GM19025 (cell line): ENCODE measurements around the gene TMEM248.
"Not testable (repeated sequence)": the region's sequence is repeated elsewhere in the genome, so short reads cannot be mapped to it uniquely, and the experiment has no call there.

Experiments used
- ATAC-seq: cut with Tn5 transposase; IDR thresholded peaks from one replicate; pipeline ENCODE4 v1.9.1; 2021; ENCODE audit warnings: mild to moderate bottlenecking, low read depth, moderate library complexity; ENCODE audit not compliant: unreplicated experiment

Gene TMEM248

GRCh38 chr7:66946545-66946944, 25.5 kb downstream of the TMEM248 start:
- ATAC-seq: no peak

DNA sequence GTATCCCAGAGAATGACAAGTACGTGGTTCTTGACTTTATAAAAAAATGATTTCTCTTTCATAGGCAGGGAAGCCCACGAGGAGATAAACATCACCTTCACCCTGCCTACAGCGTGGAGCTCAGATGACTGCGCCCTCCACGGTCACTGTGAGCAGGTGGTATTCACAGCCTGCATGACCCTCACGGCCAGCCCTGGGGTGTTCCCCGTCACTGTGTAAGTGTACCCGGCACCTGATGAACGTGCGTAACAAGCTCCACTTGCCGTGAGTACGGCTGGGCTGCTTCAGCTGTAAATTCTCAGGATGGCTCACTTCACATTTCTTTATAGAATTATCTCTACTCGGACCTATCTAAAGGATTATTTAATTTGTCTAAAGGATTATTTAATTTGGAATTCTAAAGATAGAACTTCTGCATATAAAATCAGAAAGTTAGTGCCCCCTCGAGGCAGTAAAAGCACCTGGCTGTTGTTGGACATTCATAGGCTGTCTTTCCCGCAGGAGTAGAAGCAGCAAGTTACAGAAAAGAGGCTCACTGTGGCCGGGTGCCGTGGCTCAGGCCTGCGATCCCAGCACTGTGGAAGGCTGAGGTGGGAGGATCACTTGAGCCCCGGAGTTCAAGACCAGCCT, 27.6 kb downstream of the TMEM248 start:
- no peak for ATAC-seq

DNA sequence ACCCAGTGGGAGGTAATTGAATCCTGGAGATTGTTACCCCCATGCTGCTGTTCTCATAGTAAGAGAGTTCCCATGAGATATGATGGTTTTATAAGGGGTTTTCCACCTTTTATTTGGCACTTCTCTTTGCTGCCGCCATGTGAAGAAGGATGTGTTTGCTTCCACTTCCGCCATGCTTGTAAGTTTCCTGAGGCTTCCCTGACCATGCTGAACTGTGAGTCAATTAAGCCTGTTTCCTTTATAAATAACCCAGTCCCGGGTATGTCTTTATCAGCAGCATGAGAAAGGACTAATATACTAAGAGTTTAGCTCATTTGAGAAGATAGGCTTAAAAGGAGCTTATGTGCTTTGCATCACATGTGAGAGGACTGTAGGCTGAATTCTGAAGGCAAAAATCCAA, 29.3 kb downstream of the TMEM248 start:
- no peak for ATAC-seq

GRCh38 chr7:66950763-66951162, 29.7 kb downstream of the TMEM248 start:
- no peak for ATAC-seq

- no peak for ATAC-seq
These were observed 31.5 kb downstream of the TMEM248 start for GRCh38 chr7:66952343-66953043.

GRCh38 chr7:66953044-66953427, 32.0 kb downstream of the TMEM248 start:
- no peak for ATAC-seq

GRCh38 chr7:66957595-66958290, 36.7 kb downstream of the TMEM248 start:
- ATAC-seq: no peak

- no peak for ATAC-seq
These were observed 37.7 kb downstream of the TMEM248 start for GRCh38 chr7:66958538-66959350.

GRCh38 chr7:66960192-66960591, 39.2 kb downstream of the TMEM248 start:
- no peak for ATAC-seq

- ATAC-seq: no peak
These were observed 40.1 kb downstream of the TMEM248 start for GRCh38 chr7:66961096-66961495.

DNA sequence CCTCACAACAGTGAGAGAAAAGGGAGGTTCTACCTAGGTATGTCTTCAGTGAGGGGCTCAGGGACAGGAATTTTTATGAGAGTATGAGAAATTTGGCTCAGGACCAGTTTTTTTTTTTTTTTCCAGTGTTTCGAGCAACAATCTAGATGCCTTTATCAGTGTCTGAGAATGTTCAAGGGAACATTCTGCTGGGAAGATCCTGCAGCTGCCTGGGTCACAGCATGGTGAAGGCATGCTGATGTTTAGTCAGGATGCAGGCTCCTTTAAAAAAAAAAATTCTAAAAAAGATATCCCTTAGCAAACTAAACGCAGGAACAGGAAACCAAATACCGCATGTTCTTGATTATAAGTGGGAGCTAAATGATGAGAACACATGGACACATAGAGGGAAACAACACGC, 43.4 kb downstream of the TMEM248 start:
- no peak for ATAC-seq

DNA sequence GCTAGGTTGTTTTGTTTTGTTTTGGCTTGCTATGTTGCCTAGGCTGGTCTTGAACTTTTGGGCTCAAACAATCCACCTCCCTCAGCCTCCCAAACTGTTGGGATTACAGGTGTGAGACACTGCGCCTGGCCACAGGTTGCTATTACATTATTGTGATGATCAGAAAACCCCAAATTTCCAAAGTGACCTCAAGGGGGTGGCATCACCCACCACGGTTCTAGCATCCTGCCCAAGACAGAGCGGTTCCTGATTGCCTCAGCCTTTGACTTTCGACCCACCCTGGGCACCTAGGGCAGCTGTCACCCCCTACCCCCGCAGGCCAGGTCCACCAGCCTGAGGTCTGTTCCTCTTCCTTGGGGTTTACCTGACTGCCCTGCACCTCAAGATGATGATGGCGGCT, 46.0 kb downstream of the TMEM248 start:
- ATAC-seq: no peak

- not testable (repeated sequence) for ATAC-seq
These were observed 48.0 kb downstream of the TMEM248 start for GRCh38 chr7:66969001-66969400.

DNA sequence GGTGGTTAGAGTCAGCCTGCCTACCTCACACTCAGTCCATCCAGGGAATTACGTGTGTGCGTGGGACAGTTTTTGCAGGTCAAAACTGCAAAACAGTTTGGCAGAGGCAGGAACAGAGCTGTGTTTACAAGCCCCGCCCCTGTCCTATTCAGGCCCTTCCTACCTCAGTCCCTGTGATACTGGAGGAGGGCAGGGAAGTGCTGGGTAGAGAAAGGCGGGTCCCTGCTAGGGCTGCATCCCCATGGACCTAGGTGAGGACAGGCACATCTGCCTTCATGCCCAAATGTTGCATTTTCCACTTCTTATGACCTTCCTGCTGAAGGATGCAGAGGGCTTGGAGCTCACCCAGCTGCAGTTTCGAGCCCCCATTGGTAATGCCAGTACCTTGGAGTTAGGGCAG, 49.3 kb downstream of the TMEM248 start:
- ATAC-seq: no peak

- no peak for ATAC-seq
These were observed 54.1 kb downstream of the TMEM248 start for GRCh38 chr7:66974986-66975590.

GRCh38 chr7:66978312-66978711, 57.3 kb downstream of the TMEM248 start:
- not testable (repeated sequence) for ATAC-seq

DNA sequence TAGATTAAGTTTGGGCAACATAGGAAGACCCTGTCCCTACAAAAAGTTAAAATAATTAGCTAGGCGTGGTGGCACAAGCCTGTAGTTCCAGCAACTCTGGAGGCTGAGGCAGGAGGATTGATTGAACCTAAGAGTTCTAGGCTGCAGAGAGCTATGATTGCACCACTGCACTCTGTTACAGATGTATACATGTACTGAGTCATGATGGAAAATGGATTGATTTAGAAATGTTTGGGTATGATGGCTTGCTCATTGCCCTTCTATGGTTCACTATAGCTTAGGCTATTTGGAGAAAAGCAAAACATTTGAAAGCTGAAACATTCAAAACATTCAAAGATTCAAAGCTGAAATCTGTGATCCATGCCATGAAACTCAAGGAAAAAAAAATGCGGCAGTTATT, 58.0 kb downstream of the TMEM248 start:
- not testable (repeated sequence) for ATAC-seq

DNA sequence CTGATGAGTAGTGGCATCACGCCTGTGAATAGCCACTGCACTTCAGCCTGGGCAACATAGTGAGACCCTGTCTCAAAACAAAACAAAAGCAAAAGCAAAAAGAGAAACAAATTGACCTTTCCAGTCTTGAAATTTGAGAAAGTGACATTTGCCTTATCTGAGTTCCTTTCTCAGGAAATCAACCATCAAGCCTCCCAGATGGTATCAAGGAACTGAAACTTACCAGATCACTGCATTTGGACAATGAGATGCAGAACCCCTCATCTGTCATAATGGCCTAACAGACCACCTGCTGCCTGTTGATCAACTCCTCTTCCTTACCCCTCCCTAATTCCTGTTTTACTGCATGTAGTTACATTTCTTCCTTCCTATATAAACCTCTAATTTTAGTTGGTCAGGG, 59.3 kb downstream of the TMEM248 start:
- not testable (repeated sequence) for ATAC-seq

- ATAC-seq: not testable (repeated sequence)
These were observed 68.5 kb downstream of the TMEM248 start for GRCh38 chr7:66989552-66989951.

- ATAC-seq: not testable (repeated sequence)
These were observed 73.0 kb downstream of the TMEM248 start for GRCh38 chr7:66994051-66994450.

DNA sequence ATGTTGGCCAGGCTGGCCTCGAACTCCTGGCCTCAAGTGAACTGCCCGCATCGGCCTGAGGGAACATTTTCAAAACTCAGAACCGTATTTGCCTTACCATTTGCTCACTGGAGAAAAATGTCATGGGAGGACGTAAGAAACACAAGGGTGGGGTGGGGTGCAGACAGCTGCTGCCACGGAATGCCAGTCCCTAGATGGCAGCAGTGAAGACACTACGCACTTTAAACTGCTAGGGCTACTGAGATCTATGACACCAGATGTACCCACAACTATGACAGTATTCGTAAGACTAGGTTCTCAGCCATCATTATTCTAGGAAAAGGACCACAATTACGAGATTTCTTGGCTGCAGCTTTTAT, 73.6 kb downstream of the TMEM248 start:
- ATAC-seq: peak; percentile 23
